ENCODE measurements around the gene SLC15A3. TPM values are rescaled to one million over a fixed set of nuclear protein-coding genes. Genes with fewer than 3 reads are reported as not detected.

The SLC15A3 gene
- total RNA-seq, 2 experiments from 2014 or later = 10.5 to 11.9 TPM

GRCh38 chr11:60919320-60919719, 32.7 kb downstream of the SLC15A3 start:
- H3K9me3 Mint-ChIP-seq = no peaks in the 10 kb centered on the region
- no peak for ATAC-seq (ENCODE audit: poor library complexity)
- no peak for TF ChIP-seq CTCF (IDR thresholded peaks at IDR 0.05)
- DNase-seq = peak in 2 of 14 experiments; percentile 44 to 45
- peaks cover 19% of the 10 kb centered on the region for H3K27me3 Mint-ChIP-seq
- CTCF ChIA-PET = interaction anchor here (1.2 kb wide), 1 partner anchor 13 kb away, joined by 3 read pairs; the partner anchor contains the start of gene PRPF19
- Histone ChIP-seq H3K4me1 (ENCODE audit: insufficient read depth, low read length) (peaks cover 46% of the 10 kb centered on the region), H3K4me3 (ENCODE audit: low read length) (no peak overlapping the region), H3K9me3 (ENCODE audit: control insufficient read depth in 1 of 2, insufficient read depth in 1 of 2, low read length in 2 of 2) (peaks cover 0 to 7% of the 10 kb centered on the region in 2 experiments), H3K27ac (ENCODE audit: low read depth in 1 of 2, low read length in 2 of 2) (no peak overlapping the region), H3K36me3 (ENCODE audit: insufficient read depth, low read length) (peaks cover 53% of the 10 kb centered on the region), H3K27me3 (ENCODE audit: control insufficient read depth in 1 of 2, insufficient read depth in 2 of 2, low read length in 2 of 2) (peaks cover 14 to 16% of the 10 kb centered on the region in 2 experiments)
- intact Hi-C loops (cut with DNase I, micrococcal nuclease) = loop anchor here in 1 of 2 experiments (5.0 kb wide), 1 partner anchor 33 kb away; the partner anchor contains the start of gene SLC15A3
- no peak overlapping the region for H3K27ac Mint-ChIP-seq
- no peak overlapping the region for H3K4me3 Mint-ChIP-seq
- peaks cover 31% of the 10 kb centered on the region for H3K4me1 Mint-ChIP-seq (ENCODE audit: low read depth)
- POLR2A ChIA-PET = no interaction called here
- H3K36me3 Mint-ChIP-seq (ENCODE audit: low read depth) = peaks cover 65% of the 10 kb centered on the region

GRCh38 chr11:60918939-60919265, 33.1 kb downstream of the SLC15A3 start:
- H3K4me1 ChIP-seq (ENCODE audit: insufficient read depth, low read length) = peaks cover 45% of the 10 kb centered on the region
- no peak for TF ChIP-seq CTCF (IDR thresholded peaks at IDR 0.05)

GRCh38 chr11:60918251-60918938, 33.6 kb downstream of the SLC15A3 start:
- TF ChIP-seq CTCF (IDR thresholded peaks at IDR 0.05) = no peak
- Histone ChIP-seq H3K27me3 (ENCODE audit: control insufficient read depth in 1 of 2, insufficient read depth in 2 of 2, low read length in 2 of 2) (peaks cover 5 to 8% of the 10 kb centered on the region in 2 experiments), H3K9me3 (ENCODE audit: control insufficient read depth in 1 of 2, insufficient read depth in 1 of 2, low read length in 2 of 2) (no peaks in the 10 kb centered on the region), H3K36me3 (ENCODE audit: insufficient read depth, low read length) (peaks cover 49% of the 10 kb centered on the region), H3K27ac (ENCODE audit: low read depth in 1 of 2, low read length in 2 of 2) (no peak overlapping the region), H3K4me1 (ENCODE audit: insufficient read depth, low read length) (peaks cover 43% of the 10 kb centered on the region), H3K4me3 (ENCODE audit: low read length) (no peak overlapping the region)
- no peaks in the 10 kb centered on the region for H3K9me3 Mint-ChIP-seq
- H3K36me3 Mint-ChIP-seq (ENCODE audit: low read depth) = peaks cover 68% of the 10 kb centered on the region
- peaks cover 18% of the 10 kb centered on the region for H3K27me3 Mint-ChIP-seq
- ChIA-PET CTCF (interaction anchor here (0.7 to 1.2 kb wide), 2 partner anchors 12 to 68 kb away, joined by 3 read pairs; partner anchors contain the start of gene PRPF19), POLR2A (no interaction called here)
- peaks cover 39% of the 10 kb centered on the region for H3K4me1 Mint-ChIP-seq (ENCODE audit: low read depth)
- ATAC-seq (ENCODE audit: poor library complexity) = no peak
- no peak overlapping the region for H3K27ac Mint-ChIP-seq
- intact Hi-C loops (cut with DNase I, micrococcal nuclease) = loop anchor here in 1 of 2 experiments (5.0 kb wide), 1 partner anchor 34 kb away; the partner anchor contains the start of gene SLC15A3
- no peak for DNase-seq
- H3K4me3 Mint-ChIP-seq = no peak overlapping the region

More at GRCh38 chr11:60918939-60919265, 33.1 kb downstream of the SLC15A3 start:
- no peak overlapping the region for H3K4me3 ChIP-seq (ENCODE audit: low read length)
- ATAC-seq (ENCODE audit: poor library complexity) = no peak
- peaks cover 53% of the 10 kb centered on the region for H3K36me3 ChIP-seq (ENCODE audit: insufficient read depth, low read length)
- intact Hi-C loops (cut with DNase I, micrococcal nuclease) = loop anchor here in 1 of 2 experiments (5.0 kb wide), 1 partner anchor 33 kb away; the partner anchor contains the start of gene SLC15A3
- H3K9me3 ChIP-seq (ENCODE audit: control insufficient read depth in 1 of 2, insufficient read depth in 1 of 2, low read length in 2 of 2) = peaks cover 0 to 4% of the 10 kb centered on the region in 2 experiments
- no peak overlapping the region for H3K27ac ChIP-seq (ENCODE audit: low read depth in 1 of 2, low read length in 2 of 2)
- ChIA-PET POLR2A (no interaction called here), CTCF (interaction anchor here (1.2 kb wide), 1 partner anchor 13 kb away, joined by 3 read pairs; the partner anchor contains the start of gene PRPF19)
- H3K4me1 Mint-ChIP-seq (ENCODE audit: low read depth) = peaks cover 34% of the 10 kb centered on the region
- H3K27me3 Mint-ChIP-seq = peaks cover 19% of the 10 kb centered on the region
- peaks cover 10 to 13% of the 10 kb centered on the region in 2 experiments for H3K27me3 ChIP-seq (ENCODE audit: control insufficient read depth in 1 of 2, insufficient read depth in 2 of 2, low read length in 2 of 2)
- H3K36me3 Mint-ChIP-seq (ENCODE audit: low read depth) = peaks cover 68% of the 10 kb centered on the region
- H3K27ac Mint-ChIP-seq = no peak overlapping the region
- no peak overlapping the region for H3K4me3 Mint-ChIP-seq
- no peak for DNase-seq
- no peaks in the 10 kb centered on the region for H3K9me3 Mint-ChIP-seq

Measured in CD4-positive, alpha-beta T cell (primary cell).